ENCODE results near the gene ACAN.

ACAN gene

GRCh38 chr15:88880944-88881740 is 77.9 kb downstream of the ACAN start:
- DNase-seq = no peak

DNA sequence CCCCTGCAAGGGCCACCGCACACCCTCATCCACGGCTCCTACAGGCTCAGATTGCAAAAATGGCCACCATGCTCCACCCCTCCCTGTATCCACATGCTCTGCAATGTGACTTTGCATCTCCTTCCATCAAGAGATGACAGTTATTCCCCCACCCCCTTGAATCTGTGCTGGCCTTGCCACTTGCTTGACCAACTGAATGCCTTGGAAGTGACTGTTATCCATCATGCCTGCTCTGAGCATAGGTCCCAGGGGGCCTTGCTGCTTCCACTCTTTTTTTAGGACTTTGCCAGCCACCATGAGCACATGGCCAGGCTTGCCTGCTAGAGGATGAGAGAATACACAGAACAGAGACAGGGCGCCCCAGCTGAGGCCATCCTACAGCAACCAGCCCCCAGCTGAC is 78.5 kb downstream of the ACAN start:
- no peak for DNase-seq

- no peak for DNase-seq
Measured at GRCh38 chr15:88882785-88883184, 79.5 kb downstream of the ACAN start.

DNA sequence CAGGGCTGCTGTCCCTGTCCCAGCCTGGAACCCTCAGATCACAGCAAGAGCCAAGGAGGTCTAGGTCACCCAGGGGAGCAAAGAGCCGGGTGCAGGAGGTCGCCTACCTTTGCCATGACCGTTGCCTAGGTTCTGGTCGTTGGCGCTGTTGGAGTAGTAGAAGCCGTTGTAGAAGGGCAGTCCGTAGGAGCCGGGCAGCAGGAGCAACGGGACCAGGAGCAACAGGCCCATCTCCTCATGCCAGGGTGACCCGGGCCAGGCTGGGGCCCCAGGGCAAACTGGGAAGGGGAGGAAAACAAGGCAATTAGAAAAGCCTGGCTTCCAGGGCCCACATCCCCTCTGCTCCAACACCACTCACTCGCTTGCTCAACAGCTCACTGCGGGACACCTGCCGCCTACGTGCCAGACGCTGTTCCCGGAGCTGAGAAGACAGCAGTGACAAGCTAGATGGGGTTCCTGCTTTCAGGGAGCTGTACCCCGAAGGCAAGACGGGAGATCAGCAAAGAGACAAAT is 83.9 kb downstream of the ACAN start:
- DNase-seq = no peak

DNA sequence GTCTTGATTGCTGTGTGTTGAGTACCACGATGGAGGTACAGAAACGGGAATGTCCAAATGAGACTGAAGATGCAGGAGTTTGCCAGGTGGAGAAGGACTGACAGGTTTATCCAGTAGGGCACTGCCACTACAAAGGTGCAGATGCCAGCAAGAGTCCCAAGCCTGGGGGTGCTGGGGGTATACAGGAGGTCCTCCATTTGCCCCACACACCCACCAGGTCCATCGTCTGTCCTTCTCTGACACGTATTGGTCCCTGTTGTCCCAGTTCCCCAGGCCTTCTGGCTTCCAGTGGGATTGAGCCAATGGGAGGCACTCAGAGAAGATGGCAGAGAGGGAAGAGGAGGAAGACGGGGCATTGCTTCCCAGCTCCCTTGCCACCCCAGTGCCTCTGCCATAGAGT is 85.5 kb downstream of the ACAN start:
- no peak for DNase-seq

DNA sequence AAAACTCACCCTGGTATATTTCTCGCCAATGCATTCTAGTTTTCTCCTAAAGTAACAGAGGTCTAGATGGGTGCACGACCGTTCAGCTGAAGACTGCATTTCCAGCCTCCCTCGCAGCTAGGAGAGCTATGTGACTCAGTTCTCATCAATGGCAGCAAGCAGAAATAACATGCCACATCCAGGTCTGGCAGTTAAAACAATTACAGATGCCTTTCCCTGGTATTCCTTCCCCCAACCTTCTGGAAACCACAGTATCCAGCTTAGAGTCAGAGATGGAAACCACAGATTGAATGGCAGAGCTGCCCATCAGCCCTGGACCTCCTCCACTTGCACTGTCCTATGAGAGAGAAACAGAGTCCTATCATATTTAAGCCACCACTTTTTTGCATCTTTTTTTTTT is 87.3 kb downstream of the ACAN start:
- no peak for DNase-seq

DNA sequence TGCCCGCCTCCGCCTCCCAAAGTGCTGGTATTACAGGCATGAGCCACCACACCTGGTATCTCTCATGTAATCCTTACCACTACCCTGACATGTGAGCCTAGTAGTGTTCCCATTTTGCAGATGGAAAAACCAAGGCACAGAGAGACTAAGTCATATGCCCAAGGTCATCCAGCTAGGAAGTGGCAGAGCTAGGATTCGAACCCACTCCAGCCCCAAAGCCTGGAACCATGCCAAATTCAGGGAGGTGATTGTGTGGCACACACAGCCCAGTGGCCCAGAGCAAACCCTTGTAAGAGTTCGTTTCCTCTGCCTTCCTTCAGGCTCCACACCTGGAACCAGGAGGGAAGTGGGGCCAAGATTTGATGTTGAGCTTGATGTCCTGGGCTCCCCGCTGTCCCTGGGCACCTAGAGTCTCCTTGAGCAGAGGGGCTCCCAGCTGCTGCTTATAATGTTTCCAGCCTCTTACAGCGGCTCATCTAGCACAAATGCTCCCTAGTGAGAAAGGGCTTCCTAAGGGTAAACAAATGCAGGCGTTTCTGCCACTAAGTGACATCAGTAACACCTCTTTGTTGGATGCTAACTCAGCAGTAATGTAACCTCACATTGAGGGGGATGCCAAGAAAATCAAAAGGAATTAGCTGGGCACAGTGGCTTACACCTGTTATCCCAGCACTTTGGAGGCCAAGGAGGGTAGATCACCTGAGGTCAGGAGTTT is 88.5 kb downstream of the ACAN start:
- DNase-seq = no peak

DNA sequence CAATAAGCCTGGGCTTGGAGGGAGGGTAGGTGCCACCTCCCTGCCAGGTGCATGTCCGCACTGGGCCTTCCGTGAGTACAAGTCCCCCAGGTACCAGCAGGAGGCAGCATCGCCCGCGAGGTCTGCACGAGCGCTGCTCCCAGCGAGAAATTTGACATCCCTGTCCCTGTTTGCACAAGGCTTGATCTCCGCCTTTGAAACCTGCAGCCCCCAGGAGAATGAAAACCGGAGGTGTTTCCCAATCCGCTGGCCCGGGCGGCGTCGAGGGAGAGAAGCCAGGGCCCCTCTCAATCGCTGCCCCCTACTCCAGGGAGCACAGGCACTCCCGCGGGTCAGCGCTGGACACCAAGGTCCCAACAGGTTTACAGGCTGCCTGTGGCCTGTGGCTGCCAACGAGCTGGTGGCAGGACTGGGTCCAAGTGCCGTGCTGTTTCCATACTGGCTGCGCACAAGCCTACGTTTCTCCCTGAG is 91.1 kb downstream of the ACAN start:
- DNase-seq = peak; percentile 88 to 91

DNA sequence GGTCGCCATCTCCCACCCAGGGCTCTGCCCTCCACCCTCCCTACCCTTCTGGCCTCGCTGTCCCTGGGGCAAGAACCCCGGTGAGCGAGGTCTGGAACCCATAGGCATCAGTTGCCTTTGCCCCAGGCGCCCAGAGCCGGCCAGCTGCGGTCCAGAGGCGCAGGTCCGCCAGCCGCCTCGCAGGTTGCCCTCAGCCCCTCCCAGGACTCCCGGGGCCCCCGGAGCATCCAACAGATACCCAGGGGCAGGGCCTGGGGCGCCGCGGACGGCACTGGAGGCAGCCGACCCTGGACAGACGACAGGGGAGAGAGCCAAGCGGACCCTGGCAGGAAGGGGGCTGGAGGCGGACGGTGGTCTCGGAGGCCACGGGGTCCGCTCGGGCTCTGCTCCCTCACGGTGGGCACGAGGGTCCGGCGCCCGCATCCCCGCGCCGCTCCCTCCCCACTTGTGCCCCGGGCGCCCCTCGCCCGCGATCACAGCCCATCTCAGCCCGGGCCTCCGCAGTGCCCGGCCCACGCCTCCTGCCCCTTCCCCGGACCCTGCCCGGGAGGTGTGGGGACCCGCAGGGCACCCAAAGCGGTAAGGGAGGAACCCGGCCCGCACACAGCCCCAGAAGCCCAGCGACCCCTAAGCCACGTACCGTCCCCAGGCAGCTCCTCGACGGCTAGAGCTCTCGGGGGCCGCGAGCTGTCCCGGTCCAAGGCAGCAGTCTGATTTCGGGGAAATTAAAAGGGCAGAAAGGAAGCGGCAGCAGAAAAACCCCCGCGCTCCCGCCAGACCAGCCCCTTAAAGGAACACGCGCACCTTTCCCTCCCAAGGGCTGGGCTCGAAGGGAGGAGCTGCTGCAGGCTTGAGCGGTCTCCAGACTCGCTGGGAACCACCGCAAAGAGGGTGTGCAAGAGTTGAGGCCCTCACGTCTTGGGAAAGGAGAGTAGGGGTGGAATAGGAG is 91.9 kb downstream of the ACAN start, which contains the start of gene HAPLN3:
HAPLN3 (minus strand) TSS at position 726 of the 949 bp plus-strand sequence. CDS start 8,246 bp downstream, outside the sequence.
- DNase-seq = peak; percentile 66 to 76

DNA sequence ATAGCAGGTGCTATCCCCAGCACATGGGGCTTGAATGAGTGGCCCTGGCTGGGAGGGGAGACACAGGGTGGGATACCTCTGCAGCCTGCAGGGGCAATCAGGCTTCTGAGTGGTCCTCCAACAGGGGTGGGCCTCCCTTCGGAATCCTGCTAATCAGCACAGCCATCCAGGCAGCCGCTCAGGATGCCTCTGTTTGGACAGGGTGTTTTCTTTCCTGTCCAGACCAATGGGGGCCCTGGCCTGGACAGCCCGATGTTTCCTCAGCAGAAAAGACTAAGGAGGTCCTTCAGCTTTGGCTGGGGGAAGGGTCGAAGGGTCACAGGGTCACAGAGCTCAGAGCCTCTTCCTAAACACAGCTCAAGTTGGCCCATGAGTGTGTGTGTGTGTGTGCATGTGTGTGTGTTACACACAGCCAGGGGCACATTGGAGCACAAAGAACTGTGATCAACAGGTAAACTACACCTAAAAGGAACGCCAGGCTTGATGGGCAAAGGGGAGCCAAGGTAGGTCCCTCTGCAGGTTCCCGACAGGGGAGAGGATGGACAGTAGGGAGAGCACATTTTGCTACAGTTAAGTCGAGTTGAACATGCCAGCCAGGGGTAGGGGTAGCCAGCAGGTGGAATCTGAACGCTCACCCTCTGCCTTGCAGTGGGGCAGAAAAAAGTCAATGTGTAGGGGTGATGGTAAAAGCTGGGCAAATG is 93.2 kb downstream of the ACAN start:
- no peak for DNase-seq

DNA sequence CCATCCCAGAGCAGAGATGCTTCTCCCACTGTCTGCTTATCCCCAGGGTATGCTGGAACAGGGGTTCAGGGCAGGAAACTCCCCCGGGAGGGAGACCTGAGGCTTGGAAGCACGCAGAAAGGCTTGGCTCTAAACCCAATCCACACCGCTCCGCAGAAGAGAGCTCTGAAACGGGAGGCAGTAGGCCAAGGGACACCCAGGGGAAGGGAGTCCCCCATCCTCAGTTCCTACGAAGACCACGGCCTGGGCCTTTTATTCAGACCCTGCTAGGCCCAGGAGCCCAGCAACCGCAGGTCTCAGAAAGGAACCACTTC is 93.9 kb downstream of the ACAN start:
- no peak for DNase-seq

DNA sequence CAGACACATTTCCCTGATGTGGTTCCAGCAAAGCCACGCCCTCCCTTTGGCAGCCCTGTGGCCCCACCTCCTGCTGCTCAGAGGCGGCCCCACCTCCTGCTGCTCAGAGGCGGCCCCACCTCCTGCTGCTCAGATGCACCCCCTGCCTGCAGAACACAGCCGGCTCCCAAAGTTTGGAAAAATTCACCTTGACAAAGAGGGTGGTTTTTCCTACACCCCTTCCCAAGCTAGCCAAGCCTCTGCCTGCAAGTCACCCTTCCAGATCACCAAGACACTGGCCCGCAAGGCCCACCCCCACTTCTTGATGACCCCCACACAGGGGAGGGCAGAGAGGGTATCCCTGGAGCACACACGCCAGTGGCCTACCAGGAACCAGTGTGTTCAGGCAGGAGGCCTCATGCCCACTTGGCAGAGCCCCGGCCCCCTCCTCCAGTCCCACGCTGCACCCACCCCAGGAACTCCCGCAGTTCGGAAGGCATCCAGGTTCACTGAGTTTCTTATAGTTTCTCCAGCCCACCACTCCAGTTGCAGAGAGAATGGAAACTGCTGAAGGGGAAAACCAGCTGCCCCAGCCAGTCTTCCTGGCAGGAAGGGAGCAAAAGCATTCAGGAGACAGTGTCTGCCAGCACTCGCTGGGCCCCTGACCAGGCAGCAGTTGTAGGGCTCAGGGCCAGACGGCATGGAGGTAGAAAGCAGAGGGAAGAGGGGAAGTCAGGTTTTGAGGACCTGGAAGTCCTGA is 94.4 kb downstream of the ACAN start:
- peak; percentile 80 to 87 for DNase-seq

GRCh38 chr15:88898736-88899135 is 95.5 kb downstream of the ACAN start:
- DNase-seq = no peak

DNA sequence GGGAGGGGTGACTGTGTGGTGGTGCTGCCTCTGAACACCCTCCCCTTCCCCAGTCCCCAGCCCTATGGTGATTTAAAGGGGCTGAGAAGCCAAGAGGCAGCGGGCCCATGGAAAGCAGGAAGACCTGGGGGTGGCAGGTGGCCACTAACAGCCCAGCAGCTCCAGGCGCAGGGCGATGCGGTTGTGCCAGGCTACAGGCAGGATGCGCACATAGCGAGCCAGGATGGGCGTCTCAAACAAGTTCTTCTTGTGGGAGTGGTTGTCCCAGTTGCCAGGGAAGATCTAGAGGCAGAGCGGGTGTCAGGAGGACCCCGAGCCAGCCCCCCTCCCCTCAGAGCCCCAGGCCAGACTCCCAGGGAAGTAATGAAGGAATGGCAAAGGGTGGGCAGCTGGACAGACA is 96.0 kb downstream of the ACAN start:
- DNase-seq = no peak

DNA sequence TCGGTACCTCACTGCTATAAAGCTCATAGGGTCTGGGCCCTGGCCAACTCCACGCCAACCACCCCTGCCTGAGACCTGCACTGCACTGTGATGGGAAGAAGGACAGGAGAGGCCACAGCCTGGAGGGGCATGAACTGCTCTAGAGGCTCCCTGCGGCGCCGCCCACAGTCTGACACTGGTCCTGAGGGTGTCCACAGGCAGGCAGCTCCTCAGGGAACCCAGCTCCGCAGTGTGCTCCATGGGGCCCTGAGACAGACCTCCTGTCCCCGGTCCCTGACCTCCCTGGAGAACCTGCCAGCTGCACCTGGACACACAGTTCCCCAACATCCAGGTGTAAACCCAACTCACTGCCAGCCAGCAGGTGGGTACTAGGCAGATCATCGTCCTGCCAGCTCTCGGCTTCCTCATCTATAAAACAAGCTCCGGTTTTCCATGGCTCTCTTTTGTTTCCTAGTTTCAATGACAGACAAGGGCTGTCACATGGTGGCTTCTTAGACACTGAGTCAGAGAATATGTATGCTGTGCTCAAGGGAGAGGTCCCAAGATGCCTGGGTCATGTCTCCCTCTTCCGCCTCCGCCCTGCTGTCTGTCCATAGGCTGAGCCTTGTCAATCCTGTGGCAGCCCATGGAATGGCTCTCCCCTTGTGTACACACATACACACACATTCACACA is 97.2 kb downstream of the ACAN start:
- DNase-seq = no peak

DNA sequence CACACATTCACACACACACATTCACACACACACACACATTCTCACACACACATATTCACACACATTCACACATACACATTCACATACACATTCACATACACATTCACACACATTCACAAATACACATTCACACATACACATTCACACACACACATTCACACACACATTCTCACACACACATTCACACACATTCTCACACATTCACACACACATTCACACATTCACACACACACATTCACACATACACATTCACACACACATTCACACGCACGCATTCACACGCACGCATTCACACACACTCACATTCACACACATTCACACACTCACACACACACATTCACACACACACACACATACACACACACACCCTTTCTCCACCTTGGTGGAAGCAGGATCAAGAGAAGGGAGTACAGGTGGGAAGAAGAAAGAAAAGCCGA is 97.8 kb downstream of the ACAN start:
- DNase-seq = no peak

GRCh38 chr15:88901508-88902220 is 98.4 kb downstream of the ACAN start:
- no peak for DNase-seq

- DNase-seq = no peak
Measured at GRCh38 chr15:88902221-88902835, 99.1 kb downstream of the ACAN start.

GRCh38 chr15:88902846-88903245 is 99.6 kb downstream of the ACAN start:
- DNase-seq = no peak

- DNase-seq = no peak
Measured at GRCh38 chr15:88904257-88904623, 101.0 kb downstream of the ACAN start.
